T-helper 2 cell (primary cell): Measurements from ENCODE around the gene OR2S2.
A peak's percentile ranks its signal among the peaks of the same experiment; 100 is the strongest.
"Not testable (repeated sequence)": the region's sequence is repeated elsewhere in the genome, so short reads cannot be mapped to it uniquely, and the experiment has no call there.

Source experiments
- DNase-seq, 5 experiments: peaks; one replicate each; pipeline versions ENCODE4 v3.0.0 to v3.0.0-alpha.2; 2012 to 2022

The OR2S2 gene

GRCh38 chr9:35962126-35962906 is 4.4 kb upstream of the OR2S2 start:
- DNase-seq, result no peak

- DNase-seq, result no peak
Observed at GRCh38 chr9:35960039-35960655, 2.2 kb upstream of the OR2S2 start.

- no peak for DNase-seq
Observed at GRCh38 chr9:35956651-35957050, 1.3 kb downstream of the OR2S2 start.

GRCh38 chr9:35954942-35955546 is 2.9 kb downstream of the OR2S2 start:
- DNase-seq, result peak in 4 of 5 experiments; percentile 8 to 79 (median 20)

GRCh38 chr9:35952526-35953191 is 5.3 kb downstream of the OR2S2 start:
- DNase-seq, result no peak

- DNase-seq, result no peak
Observed at GRCh38 chr9:35951736-35952135, 6.2 kb downstream of the OR2S2 start.

- no peak for DNase-seq
Observed at GRCh38 chr9:35948901-35949318, 9.0 kb downstream of the OR2S2 start.

GRCh38 chr9:35948451-35948850 is 9.5 kb downstream of the OR2S2 start:
- DNase-seq, result no peak

- DNase-seq, result peak; percentile 6 to 66 (median 49)
Observed at GRCh38 chr9:35945341-35946018, 12.5 kb downstream of the OR2S2 start.

- no peak for DNase-seq
Observed at GRCh38 chr9:35944841-35945240, 13.1 kb downstream of the OR2S2 start.

- DNase-seq, result no peak
Observed at GRCh38 chr9:35944173-35944572, 13.8 kb downstream of the OR2S2 start.

- DNase-seq, result no peak
Observed at GRCh38 chr9:35942286-35942685, 15.7 kb downstream of the OR2S2 start.

- peak in 3 of 5 experiments; percentile 5 to 35 (median 6) for DNase-seq
Observed at GRCh38 chr9:35940458-35941407, 17.2 kb downstream of the OR2S2 start.

- DNase-seq, result peak in 1 of 5 experiments; percentile 27
Observed at GRCh38 chr9:35939679-35940250, 18.2 kb downstream of the OR2S2 start.

GRCh38 chr9:35938474-35939356 is 19.2 kb downstream of the OR2S2 start:
- no peak for DNase-seq

- DNase-seq, result no peak
Observed at GRCh38 chr9:35937227-35937626, 20.7 kb downstream of the OR2S2 start.

- DNase-seq, result no peak
Observed at GRCh38 chr9:35935755-35936509, 22.0 kb downstream of the OR2S2 start.

GRCh38 chr9:35935261-35935660 is 22.7 kb downstream of the OR2S2 start:
- DNase-seq, result no peak

- not testable (repeated sequence) for DNase-seq
Observed at GRCh38 chr9:35934069-35934468, 23.9 kb downstream of the OR2S2 start.
